Fibroblast of lung (primary cell): ENCODE measurements around the gene DLL4. TPM values are rescaled to one million over a fixed set of nuclear protein-coding genes. Genes with fewer than 3 reads are reported as not detected.

ENCODE experiments used
- DNase-seq, 2 donors: peaks; one replicate each; pipeline versions ENCODE4 v3.0.0 to v3.0.0-alpha.2; 2010; ENCODE audit warnings: low read depth in 2 of 2
- H2AFZ ChIP-seq: 2 replicates; pipeline ENCODE4 v1.5.1; 2012; ENCODE audit warnings: low read length, control low read depth, inconsistent platforms
- H3K27ac ChIP-seq: 2 replicates; pipeline ENCODE4 v1.5.1; 2011; ENCODE audit warnings: low read length, control low read depth; ENCODE audit not compliant: insufficient read depth
- H3K27me3 ChIP-seq: 2 replicates; pipeline ENCODE4 v1.5.1; 2011; ENCODE audit warnings: mild to moderate bottlenecking, low read length; ENCODE audit not compliant: control insufficient read depth, insufficient read depth
- H3K36me3 ChIP-seq: 2 replicates; pipeline ENCODE4 v1.5.1; 2011; ENCODE audit warnings: low read length; ENCODE audit not compliant: control insufficient read depth, insufficient read depth
- H3K4me1 ChIP-seq: 2 replicates; pipeline ENCODE4 v1.5.1; 2011; ENCODE audit warnings: low read length; ENCODE audit not compliant: control insufficient read depth, insufficient read depth; ENCODE audit errors: extremely low read depth
- H3K4me2 ChIP-seq: 2 replicates; pipeline ENCODE4 v1.5.1; 2011; ENCODE audit warnings: low read length, control low read depth; ENCODE audit not compliant: insufficient read depth; ENCODE audit errors: extremely low read depth
- H3K4me3 ChIP-seq, 4 experiments: fragments of 200-600 bp in 1 of 4; sonication (generic) in 1 of 4; replicated peaks in 1 of 4; 2 replicates each; pipeline ENCODE4 v1.5.1; 2011 to 2016; ENCODE audit warnings: low read length in 4 of 4, low read depth in 3 of 4, mild to moderate bottlenecking in 3 of 4, control low read depth in 2 of 4, inconsistent platforms in 1 of 4, mixed read lengths in 1 of 4; ENCODE audit not compliant: insufficient read depth in 1 of 4; ENCODE audit errors: control extremely low read depth in 1 of 4
- H3K79me2 ChIP-seq: 2 replicates; pipeline ENCODE4 v1.5.1; 2012; ENCODE audit warnings: mild to moderate bottlenecking, low read length, inconsistent platforms; ENCODE audit not compliant: control insufficient read depth, insufficient read depth
- H3K9ac ChIP-seq: 2 replicates; pipeline ENCODE4 v1.5.1; 2011; ENCODE audit warnings: mild to moderate bottlenecking, low read length, control low read depth; ENCODE audit not compliant: insufficient read depth
- H3K9me3 ChIP-seq: 2 replicates; pipeline ENCODE4 v1.5.1; 2012; ENCODE audit warnings: low read depth, low read length; ENCODE audit not compliant: control insufficient read depth, insufficient read depth
- H4K20me1 ChIP-seq: 2 replicates; pipeline ENCODE4 v1.5.1; 2011; ENCODE audit warnings: low read length; ENCODE audit not compliant: control insufficient read depth, insufficient read depth; ENCODE audit errors: extremely low read depth
- EZH2 ChIP-seq: IDR thresholded peaks from 2 replicates; pipeline ENCODE4 v1.5.1; 2012; ENCODE audit warnings: low read length, control low read depth, mild to moderate bottlenecking; ENCODE audit errors: missing control alignments
- polyA plus RNA-seq, 2 donors: library from polyadenylated mRNA; depleted of rRNA in 1 of 2; stranded (reverse) in 1 of 2; unstranded in 1 of 2; fragments of >200 nt; gene quantifications; 2 replicates each; pipeline ENCODE4 v1.2.1, GENCODE V29; 2011 to 2012; ENCODE audit warnings: missing spikeins in 1 of 2
- total RNA-seq: library from RNA; depleted of rRNA; stranded (reverse); fragments of >200 nt; gene quantifications from 2 replicates; pipeline ENCODE4 v1.2.1, GENCODE V29; 2014
- TF ChIP-seq, protein P1 (sequence below), 2 donors: IDR thresholded peaks in 1 of 2; conservative IDR thresholded peaks in 1 of 2; 1 replicate in 1 of 2; 2 replicates in 1 of 2; pipeline ENCODE4 v1.5.1; 2011 to 2012; ENCODE audit warnings: low read length in 2 of 2, control low read depth in 1 of 2, inconsistent platforms in 1 of 2, low read depth in 1 of 2, mild to moderate bottlenecking in 1 of 2

The DLL4 gene
- total and polyA plus RNA-seq, 2 donors (not counting 1 experiment from before 2014, with no cell fraction given): under 0.01 to 0.18 TPM

DNA sequence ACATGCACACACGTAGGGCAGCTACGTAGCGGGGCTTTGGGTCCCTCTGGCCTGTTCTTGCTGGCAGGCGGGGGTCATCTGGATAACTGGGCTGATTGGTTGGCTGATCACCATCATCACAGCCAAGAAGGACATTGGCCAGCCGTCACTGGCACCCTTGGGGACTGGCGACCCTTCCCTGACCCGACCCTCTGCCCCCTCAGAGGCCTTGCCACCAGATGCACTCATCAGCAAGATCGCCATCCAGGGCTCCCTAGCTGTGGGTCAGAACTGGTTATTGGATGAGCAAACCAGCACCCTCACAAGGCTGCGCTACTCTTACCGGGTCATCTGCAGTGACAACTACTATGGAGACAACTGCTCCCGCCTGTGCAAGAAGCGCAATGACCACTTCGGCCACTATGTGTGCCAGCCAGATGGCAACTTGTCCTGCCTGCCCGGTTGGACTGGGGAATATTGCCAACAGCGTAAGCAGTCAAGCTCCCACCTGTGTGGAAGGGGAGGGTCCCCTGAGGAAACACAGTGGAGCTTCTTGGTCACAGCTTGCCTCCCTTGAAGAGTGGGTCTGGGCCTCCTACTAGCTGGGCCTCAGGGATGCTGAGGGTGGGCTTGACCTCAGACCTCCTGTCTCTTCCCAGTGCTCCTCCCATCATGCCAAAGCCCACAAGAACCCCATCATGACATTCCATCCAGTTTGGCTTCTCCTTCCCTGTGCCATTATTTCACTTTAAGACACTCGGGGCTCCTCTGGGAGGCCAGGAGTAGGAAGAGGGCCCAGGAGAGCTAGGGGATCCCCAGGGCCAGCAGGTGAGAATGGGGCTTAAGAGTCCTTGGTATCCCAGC, 2.4 kb downstream of the DLL4 start:
- no peaks in the 10 kb centered on the region for H3K79me2 ChIP-seq
- no peaks in the 10 kb centered on the region for H3K36me3 ChIP-seq
- no peak for DNase-seq
- no peak overlapping the region for H3K9ac ChIP-seq
- H3K27me3 ChIP-seq: peaks cover 30% of the 10 kb centered on the region
- no peak overlapping the region for H2AFZ ChIP-seq
- peaks cover 11% of the 10 kb centered on the region for H3K4me1 ChIP-seq
- no peaks in the 10 kb centered on the region for H3K9me3 ChIP-seq
- peak overlapping the region; percentile 8 for H3K4me2 ChIP-seq
- no peak overlapping the region for H3K4me3 ChIP-seq
- no peaks in the 10 kb centered on the region for H4K20me1 ChIP-seq
- no peak overlapping the region for H3K27ac ChIP-seq
- TF ChIP-seq, protein P1, sequence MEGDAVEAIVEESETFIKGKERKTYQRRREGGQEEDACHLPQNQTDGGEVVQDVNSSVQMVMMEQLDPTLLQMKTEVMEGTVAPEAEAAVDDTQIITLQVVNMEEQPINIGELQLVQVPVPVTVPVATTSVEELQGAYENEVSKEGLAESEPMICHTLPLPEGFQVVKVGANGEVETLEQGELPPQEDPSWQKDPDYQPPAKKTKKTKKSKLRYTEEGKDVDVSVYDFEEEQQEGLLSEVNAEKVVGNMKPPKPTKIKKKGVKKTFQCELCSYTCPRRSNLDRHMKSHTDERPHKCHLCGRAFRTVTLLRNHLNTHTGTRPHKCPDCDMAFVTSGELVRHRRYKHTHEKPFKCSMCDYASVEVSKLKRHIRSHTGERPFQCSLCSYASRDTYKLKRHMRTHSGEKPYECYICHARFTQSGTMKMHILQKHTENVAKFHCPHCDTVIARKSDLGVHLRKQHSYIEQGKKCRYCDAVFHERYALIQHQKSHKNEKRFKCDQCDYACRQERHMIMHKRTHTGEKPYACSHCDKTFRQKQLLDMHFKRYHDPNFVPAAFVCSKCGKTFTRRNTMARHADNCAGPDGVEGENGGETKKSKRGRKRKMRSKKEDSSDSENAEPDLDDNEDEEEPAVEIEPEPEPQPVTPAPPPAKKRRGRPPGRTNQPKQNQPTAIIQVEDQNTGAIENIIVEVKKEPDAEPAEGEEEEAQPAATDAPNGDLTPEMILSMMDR (conservative IDR thresholded peaks at IDR 0.05 in 1 of 2, IDR thresholded peaks at IDR 0.05 in 1 of 2; ENCODE audit: low read depth in 1 of 2, low read length in 2 of 2): no peak
- TF ChIP-seq EZH2: no peak

GRCh38 chr15:40932156-40932555, 3.0 kb downstream of the DLL4 start:
- peaks cover 15% of the 10 kb centered on the region for H3K4me1 ChIP-seq
- no peaks in the 10 kb centered on the region for H4K20me1 ChIP-seq
- H3K27ac ChIP-seq: no peak overlapping the region
- H2AFZ ChIP-seq: no peak overlapping the region
- H3K27me3 ChIP-seq: peaks cover 23% of the 10 kb centered on the region
- no peak overlapping the region for H3K9ac ChIP-seq
- H3K36me3 ChIP-seq: no peaks in the 10 kb centered on the region
- no peaks in the 10 kb centered on the region for H3K9me3 ChIP-seq
- H3K79me2 ChIP-seq: no peaks in the 10 kb centered on the region
- no peak for DNase-seq
- H3K4me3 ChIP-seq: no peak overlapping the region
- TF ChIP-seq, protein P1 (conservative IDR thresholded peaks at IDR 0.05 in 1 of 2, IDR thresholded peaks at IDR 0.05 in 1 of 2; ENCODE audit: low read depth in 1 of 2, low read length in 2 of 2): no peak
- TF ChIP-seq EZH2: no peak
- H3K4me2 ChIP-seq: no peak overlapping the region

DNA sequence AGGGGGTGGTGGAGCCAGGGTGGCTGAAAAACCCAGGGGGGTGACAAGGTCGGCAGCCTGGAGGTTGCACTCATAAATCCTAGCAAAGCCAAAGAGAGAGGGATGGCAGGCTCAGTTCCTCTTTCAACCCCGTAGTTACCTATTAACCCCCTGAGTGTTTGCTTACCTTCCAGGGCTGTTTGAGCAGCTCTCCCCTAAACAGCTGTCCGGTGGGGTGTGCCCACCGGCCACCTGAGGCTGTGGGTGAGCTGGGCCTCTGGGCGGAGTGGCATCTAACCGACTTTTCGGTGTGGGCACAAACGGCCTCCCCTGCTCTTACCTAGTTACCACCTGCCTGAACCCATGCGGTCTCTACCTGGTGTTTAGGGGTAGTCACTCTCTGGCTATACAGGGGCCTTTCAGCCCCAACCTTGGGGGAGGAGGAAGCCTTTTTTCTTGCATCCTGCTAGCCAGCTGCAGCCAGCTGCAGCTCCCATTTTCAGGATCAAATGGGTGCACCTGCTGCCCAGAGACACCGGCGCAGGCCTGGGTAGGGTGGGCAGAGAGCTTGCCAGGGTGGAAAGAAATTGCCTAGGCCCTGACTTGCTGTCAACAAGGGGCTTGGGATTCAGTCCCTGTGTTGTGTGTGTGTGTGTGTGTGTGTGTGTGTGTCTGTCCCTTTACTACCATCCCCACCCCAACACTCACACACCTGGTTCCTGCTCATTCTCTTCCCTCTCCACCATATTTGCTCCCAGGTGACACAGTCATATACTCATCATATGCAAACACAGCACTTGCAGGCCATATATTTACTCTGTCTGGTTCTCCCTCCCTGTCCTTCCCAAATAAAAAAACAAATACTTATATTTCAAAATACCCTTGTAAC, 3.7 kb downstream of the DLL4 start:
- no peak overlapping the region for H3K9ac ChIP-seq
- H3K27ac ChIP-seq: no peak overlapping the region
- H4K20me1 ChIP-seq: no peaks in the 10 kb centered on the region
- no peak overlapping the region for H3K4me2 ChIP-seq
- no peak overlapping the region for H2AFZ ChIP-seq
- no peaks in the 10 kb centered on the region for H3K9me3 ChIP-seq
- no peaks in the 10 kb centered on the region for H3K79me2 ChIP-seq
- TF ChIP-seq, protein P1 (conservative IDR thresholded peaks at IDR 0.05 in 1 of 2, IDR thresholded peaks at IDR 0.05 in 1 of 2; ENCODE audit: low read depth in 1 of 2, low read length in 2 of 2): no peak
- no peak for DNase-seq
- peaks cover 17% of the 10 kb centered on the region for H3K4me1 ChIP-seq
- H3K27me3 ChIP-seq: peaks cover 18% of the 10 kb centered on the region
- no peaks in the 10 kb centered on the region for H3K36me3 ChIP-seq
- no peak overlapping the region for H3K4me3 ChIP-seq
